Stimulated activated CD8-positive, alpha-beta memory T cell treated with anti-CD3 and anti-CD28 coated beads, Interleukin-12 subunit alpha, Interleukin-12 subunit beta, amount 100 ng/mL, for 1 hour (primary cell): ENCODE measurements around the gene LRCH1.
A peak's percentile ranks its signal among the peaks of the same experiment; 100 is the strongest.
"Not testable (repeated sequence)": the region's sequence is repeated elsewhere in the genome, so short reads cannot be mapped to it uniquely, and the experiment has no call there.

ENCODE experiments used
- DNase-seq: peaks from one replicate; pipeline ENCODE4 v3.0.0-alpha.2; 2020; ENCODE audit warnings: low read depth

Gene LRCH1

GRCh38 chr13:46753137-46753536, 200.2 kb downstream of the LRCH1 start:
- no peak for DNase-seq

- no peak for DNase-seq
Measured at GRCh38 chr13:46753917-46754316, 200.9 kb downstream of the LRCH1 start.

- DNase-seq = no peak
Measured at GRCh38 chr13:46754812-46755211, 201.8 kb downstream of the LRCH1 start.

- not testable (repeated sequence) for DNase-seq
Measured at GRCh38 chr13:46755508-46755907, 202.5 kb downstream of the LRCH1 start.

GRCh38 chr13:46756977-46757376, 204.0 kb downstream of the LRCH1 start:
- DNase-seq = no peak

- no peak for DNase-seq
Measured at GRCh38 chr13:46757640-46758039, 204.7 kb downstream of the LRCH1 start.

- no peak for DNase-seq
Measured at GRCh38 chr13:46759846-46760245, 206.9 kb downstream of the LRCH1 start.

GRCh38 chr13:46761174-46761573, 208.2 kb downstream of the LRCH1 start:
- no peak for DNase-seq

GRCh38 chr13:46761866-46762265, 208.9 kb downstream of the LRCH1 start:
- no peak for DNase-seq

GRCh38 chr13:46769925-46770324, 217.0 kb downstream of the LRCH1 start:
- not testable (repeated sequence) for DNase-seq

- no peak for DNase-seq
Measured at GRCh38 chr13:46771693-46772092, 218.7 kb downstream of the LRCH1 start.

GRCh38 chr13:46773541-46773940, 220.6 kb downstream of the LRCH1 start:
- no peak for DNase-seq

GRCh38 chr13:46775385-46776107, 222.6 kb downstream of the LRCH1 start:
- no peak for DNase-seq

GRCh38 chr13:46778095-46778494, 225.1 kb downstream of the LRCH1 start:
- no peak for DNase-seq

- no peak for DNase-seq
Measured at GRCh38 chr13:46778890-46779289, 225.9 kb downstream of the LRCH1 start.

GRCh38 chr13:46782066-46782465, 229.1 kb downstream of the LRCH1 start:
- no peak for DNase-seq

GRCh38 chr13:46782691-46783090, 229.7 kb downstream of the LRCH1 start:
- no peak for DNase-seq

- no peak for DNase-seq
Measured at GRCh38 chr13:46783504-46783903, 230.5 kb downstream of the LRCH1 start.

- no peak for DNase-seq
Measured at GRCh38 chr13:46795321-46795720, 242.4 kb downstream of the LRCH1 start.

GRCh38 chr13:46796129-46796514, 243.2 kb downstream of the LRCH1 start:
- no peak for DNase-seq

GRCh38 chr13:46796515-46797474, 243.8 kb downstream of the LRCH1 start, which contains the start of gene ESD:
ESD (minus strand) TSS chr13:46797161; CDS start chr13:46791413, 5,748 bp downstream.
- peak; percentile 81 for DNase-seq

- no peak for DNase-seq
Measured at GRCh38 chr13:46797501-46798237, 244.7 kb downstream of the LRCH1 start.
